ENCODE measurements around the gene TXLNA. TPM values are rescaled to one million over a fixed set of nuclear protein-coding genes. Genes with fewer than 3 reads are reported as not detected.
A peak's percentile ranks its signal among the peaks of the same experiment; 100 is the strongest.

The TXLNA gene
- total RNA-seq, 3 donors from 2014 or later, result 38.7 to 51.8 (median 45.8) TPM

DNA sequence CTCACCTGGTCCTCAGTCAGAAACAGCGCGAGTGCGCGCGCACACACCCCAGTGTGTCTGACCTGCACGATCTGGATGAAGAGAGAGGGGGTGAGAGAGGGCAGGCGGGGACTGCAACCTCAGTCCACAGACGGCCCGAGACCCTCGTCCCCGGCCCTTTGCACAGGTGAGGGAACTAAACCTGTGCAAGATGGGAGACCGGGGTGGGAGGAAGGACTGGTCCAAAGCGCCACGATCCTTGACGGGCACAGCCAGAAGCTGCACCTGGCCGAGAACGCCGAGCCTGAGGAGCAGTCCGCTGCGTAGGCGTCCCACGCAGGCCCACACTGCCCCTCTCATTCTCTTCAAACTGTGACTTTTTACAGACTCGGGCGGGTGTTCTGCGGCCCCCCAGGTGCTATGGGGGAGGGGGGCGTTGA, 25.5 kb downstream of the TXLNA start:
- no peaks in the 10 kb centered on the region for H3K9me3 ChIP-seq
- H3K4me1 ChIP-seq, result peaks cover 8 to 10% of the 10 kb centered on the region in 2 donors
- DNase-seq (ENCODE audit: low spot score in 2 of 2), result peak in 1 of 2 donors; percentile 27
- peak overlapping the region; percentile 59 to 78 (median 72) for H3K4me3 ChIP-seq
- intact Hi-C loops (cut with DNase I; ENCODE audit: low total_unique reads), result no loop called here
- no peaks in the 10 kb centered on the region for H3K27me3 ChIP-seq
- peak overlapping the region; percentile 86 to 87 for H3K27ac ChIP-seq
- H3K36me3 ChIP-seq, result no peaks in the 10 kb centered on the region
- TF ChIP-seq CTCF (IDR thresholded peaks at IDR 0.05) (no peak), POLR2AphosphoS5 (IDR thresholded peaks at IDR 0.05) (peak in 1 of 3 donors; percentile 3)

DNA sequence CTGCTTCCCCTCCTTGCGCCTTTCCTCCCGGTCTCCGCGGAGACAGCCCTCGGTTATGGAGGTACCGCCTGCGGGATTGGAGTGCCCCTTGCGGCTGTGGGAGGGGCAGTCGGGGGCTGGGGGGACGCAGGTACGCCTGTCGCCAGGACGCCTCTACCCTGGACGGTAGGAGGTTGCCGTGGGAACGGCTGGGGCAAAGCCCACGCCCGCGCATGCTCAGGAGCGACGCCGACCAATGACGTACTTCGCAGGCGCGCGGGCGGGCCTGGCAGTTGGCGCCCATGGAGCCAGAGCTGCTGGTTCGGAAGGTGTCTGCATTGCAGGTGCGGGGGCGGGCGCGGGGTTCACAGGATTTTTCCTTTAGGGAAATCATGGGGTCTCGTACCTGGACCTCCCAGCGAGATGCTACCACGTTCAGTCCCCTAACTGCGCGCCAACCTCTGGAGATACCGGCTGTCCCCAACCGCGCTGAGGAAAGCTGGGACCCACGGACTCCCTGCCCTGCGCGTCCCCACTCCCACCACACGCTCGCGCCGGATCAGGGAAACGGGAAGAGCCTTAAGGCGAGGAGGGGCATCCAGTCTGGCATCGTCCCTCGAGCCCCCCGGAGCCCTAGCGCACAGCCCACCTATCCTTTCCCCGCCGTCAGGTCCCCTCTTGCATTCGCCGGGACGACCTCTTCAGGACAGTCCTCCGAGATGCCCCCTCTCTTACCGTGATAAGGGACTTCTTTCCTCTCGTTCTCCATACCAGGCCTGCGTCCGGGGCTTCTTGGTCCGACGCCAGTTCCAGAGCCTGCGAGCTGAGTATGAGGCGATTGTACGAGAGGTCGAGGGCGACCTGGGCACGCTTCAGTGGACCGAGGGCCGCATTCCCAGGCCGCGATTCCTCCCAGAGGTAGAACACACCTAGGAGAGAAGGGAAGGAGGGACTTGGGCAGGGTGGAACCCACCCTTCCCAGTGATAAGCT, 26.2 kb downstream of the TXLNA start, which contains the start of gene IQCC:
TSS of gene IQCC (plus strand) at position 271 of the 970 bp plus-strand sequence. CDS start at position 282, 11 bp downstream.
- TF ChIP-seq POLR2AphosphoS5 (IDR thresholded peaks at IDR 0.05) (peak in 2 of 3 donors; percentile 41 to 85), CTCF (IDR thresholded peaks at IDR 0.05) (peak in 1 of 3 donors; percentile 5), POLR2A (IDR thresholded peaks at IDR 0.05) (peak; percentile 31)
- no peaks in the 10 kb centered on the region for H3K36me3 ChIP-seq
- peak; percentile 84 to 85 for DNase-seq (ENCODE audit: low spot score in 2 of 2)
- peak within 1 kb of the TSS; percentile 86 to 87 for H3K27ac ChIP-seq
- intact Hi-C loops (cut with DNase I; ENCODE audit: low total_unique reads), result no loop called here
- H3K4me1 ChIP-seq, result peaks cover 8 to 10% of the 10 kb centered on the region in 2 donors
- H3K9me3 ChIP-seq, result no peaks in the 10 kb centered on the region
- H3K4me3 ChIP-seq, result peak within 1 kb of the TSS; percentile 59 to 78 (median 72)
- H3K27me3 ChIP-seq, result no peaks in the 10 kb centered on the region

DNA sequence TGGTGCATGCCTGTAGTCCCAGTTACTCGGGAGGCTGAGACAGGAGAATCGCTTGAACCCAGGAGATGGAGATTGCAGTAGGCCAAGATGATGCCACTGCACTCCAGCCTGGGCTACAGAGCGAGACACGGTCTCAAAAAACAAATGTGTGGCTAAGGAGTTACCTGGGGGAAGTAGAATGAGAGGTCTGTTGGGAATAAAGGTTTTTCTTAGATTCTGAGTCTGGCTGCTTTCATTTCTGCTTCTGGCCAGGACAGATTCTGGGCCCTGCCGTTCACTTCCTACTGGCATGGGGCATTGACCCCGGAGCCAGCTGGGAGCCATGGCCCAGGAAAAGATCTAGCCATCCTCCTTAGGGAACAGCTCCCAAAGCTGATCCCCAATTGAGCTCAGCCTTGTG, 29.0 kb downstream of the TXLNA start:
- TF ChIP-seq CTCF (IDR thresholded peaks at IDR 0.05) (no peak), POLR2AphosphoS5 (IDR thresholded peaks at IDR 0.05) (no peak), POLR2A (IDR thresholded peaks at IDR 0.05) (no peak)
- Histone ChIP-seq H3K36me3 (no peaks in the 10 kb centered on the region), H3K4me3 (no peak overlapping the region), H3K27ac (peak overlapping the region in 1 of 2 donors; percentile 42), H3K9me3 (no peaks in the 10 kb centered on the region), H3K27me3 (no peaks in the 10 kb centered on the region), H3K4me1 (peaks cover 0 to 8% of the 10 kb centered on the region in 2 donors)
- DNase-seq (ENCODE audit: low spot score in 2 of 2), result no peak
- intact Hi-C loops (cut with DNase I; ENCODE audit: low total_unique reads), result no loop called here

DNA sequence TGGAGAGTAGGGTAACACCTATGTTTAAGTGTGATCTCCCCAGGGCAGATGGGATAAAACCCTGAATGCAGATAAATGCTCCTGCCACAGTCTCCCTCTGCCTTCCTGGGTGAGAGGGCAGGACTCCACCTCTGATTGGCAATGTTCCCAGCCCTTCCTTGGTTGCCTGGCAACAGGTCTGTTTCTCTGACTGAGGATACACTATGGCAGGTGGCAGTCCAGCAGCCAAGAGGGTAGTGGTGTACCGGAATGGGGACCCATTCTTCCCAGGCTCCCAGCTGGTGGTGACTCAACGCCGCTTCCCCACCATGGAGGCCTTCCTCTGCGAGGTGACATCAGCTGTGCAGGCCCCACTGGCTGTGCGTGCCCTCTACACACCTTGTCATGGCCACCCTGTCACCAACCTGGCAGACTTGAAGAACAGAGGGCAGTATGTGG, 29.4 kb downstream of the TXLNA start, which contains the start of gene DCDC2B:
TSS of gene DCDC2B (plus strand) at position 199 of the 438 bp plus-strand sequence. CDS start at position 204, 5 bp downstream.
- peak within 1 kb of the TSS in 1 of 2 donors; percentile 42 for H3K27ac ChIP-seq
- intact Hi-C loops (cut with DNase I; ENCODE audit: low total_unique reads), result no loop called here
- no peak for TF ChIP-seq POLR2AphosphoS5 (IDR thresholded peaks at IDR 0.05)
- TF ChIP-seq CTCF (IDR thresholded peaks at IDR 0.05), result no peak
- no peak for TF ChIP-seq POLR2A (IDR thresholded peaks at IDR 0.05)
- no peaks in the 10 kb centered on the region for H3K36me3 ChIP-seq
- H3K9me3 ChIP-seq, result no peaks in the 10 kb centered on the region
- peaks cover 0 to 8% of the 10 kb centered on the region in 2 donors for H3K4me1 ChIP-seq
- H3K4me3 ChIP-seq, result no peak within 1 kb of the TSS
- DNase-seq (ENCODE audit: low spot score in 2 of 2), result peak; percentile 67 to 83
- no peaks in the 10 kb centered on the region for H3K27me3 ChIP-seq
